ENCODE data around the gene ISLR2.
A peak's percentile ranks its signal among the peaks of the same experiment; 100 is the strongest.

DNA sequence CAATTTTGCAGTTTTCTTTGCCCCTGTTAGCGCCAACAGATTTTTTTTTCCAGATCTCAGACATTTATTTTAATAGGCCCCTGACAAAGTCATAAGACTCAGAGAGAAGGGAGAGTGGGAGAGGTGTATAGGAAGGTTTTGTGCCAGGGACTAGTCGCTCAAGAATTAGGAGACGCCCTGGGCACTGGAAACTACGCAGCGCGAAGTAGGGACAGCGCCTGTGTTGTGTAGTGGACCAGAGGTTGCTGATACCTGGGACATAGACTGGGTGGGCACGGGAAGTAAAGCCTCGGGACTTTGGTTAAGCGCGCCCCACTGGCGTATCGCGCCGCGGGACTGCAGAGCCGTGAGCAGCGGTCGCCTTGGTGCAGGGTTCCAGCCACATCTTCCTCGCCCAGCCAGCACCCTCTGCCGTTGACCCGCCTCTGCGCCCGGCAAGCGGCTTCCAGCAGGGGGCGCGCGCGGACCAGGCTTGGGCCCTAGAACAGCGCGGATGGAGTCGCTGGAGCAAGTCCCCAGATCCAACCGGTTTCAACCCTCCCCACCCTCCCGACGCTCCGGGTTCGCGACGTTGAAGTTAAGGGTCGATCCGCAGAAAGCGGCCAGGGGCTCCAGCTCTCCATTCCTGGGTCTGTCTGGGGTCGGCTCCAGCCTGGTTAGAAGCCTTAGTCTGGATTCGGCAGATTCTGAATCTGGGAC, 3.0 kb upstream of the ISLR2 start:
- TF ChIP-seq, protein P1, sequence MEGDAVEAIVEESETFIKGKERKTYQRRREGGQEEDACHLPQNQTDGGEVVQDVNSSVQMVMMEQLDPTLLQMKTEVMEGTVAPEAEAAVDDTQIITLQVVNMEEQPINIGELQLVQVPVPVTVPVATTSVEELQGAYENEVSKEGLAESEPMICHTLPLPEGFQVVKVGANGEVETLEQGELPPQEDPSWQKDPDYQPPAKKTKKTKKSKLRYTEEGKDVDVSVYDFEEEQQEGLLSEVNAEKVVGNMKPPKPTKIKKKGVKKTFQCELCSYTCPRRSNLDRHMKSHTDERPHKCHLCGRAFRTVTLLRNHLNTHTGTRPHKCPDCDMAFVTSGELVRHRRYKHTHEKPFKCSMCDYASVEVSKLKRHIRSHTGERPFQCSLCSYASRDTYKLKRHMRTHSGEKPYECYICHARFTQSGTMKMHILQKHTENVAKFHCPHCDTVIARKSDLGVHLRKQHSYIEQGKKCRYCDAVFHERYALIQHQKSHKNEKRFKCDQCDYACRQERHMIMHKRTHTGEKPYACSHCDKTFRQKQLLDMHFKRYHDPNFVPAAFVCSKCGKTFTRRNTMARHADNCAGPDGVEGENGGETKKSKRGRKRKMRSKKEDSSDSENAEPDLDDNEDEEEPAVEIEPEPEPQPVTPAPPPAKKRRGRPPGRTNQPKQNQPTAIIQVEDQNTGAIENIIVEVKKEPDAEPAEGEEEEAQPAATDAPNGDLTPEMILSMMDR (IDR thresholded peaks at IDR 0.05), result peak; percentile 96 to 99 (median 99)
- TF ChIP-seq POLR2AphosphoS5 (IDR thresholded peaks at IDR 0.05) (peak in 1 of 2 donors; percentile 56), POLR2A (IDR thresholded peaks at IDR 0.05; ENCODE audit: low read depth) (no peak), EP300 (IDR thresholded peaks at IDR 0.05) (no peak)

All from esophagus muscularis mucosa (tissue), 4 donors.